HL-60 (cell line): Measurements from ENCODE around the gene TMC4.

Experiments
- CTCF ChIP-seq: IDR thresholded peaks from one replicate; pipeline ENCODE4 v1.5.1; 2011; ENCODE audit warnings: low read length, control low read depth, inconsistent platforms; ENCODE audit not compliant: insufficient read depth
- POLR2AphosphoS5 ChIP-seq: IDR thresholded peaks from 2 replicates; pipeline ENCODE4 v1.6.1; 2012; ENCODE audit warnings: low read depth

- TF ChIP-seq CTCF = no peak
- TF ChIP-seq POLR2AphosphoS5 = no peak
Observed at GRCh38 chr19:54145541-54146158, 27.3 kb downstream of the TMC4 start.
